NCI-H460 (cell line): Measurements from ENCODE around the gene COX6B2. TPM values are rescaled to one million over a fixed set of nuclear protein-coding genes. Genes with fewer than 3 reads are reported as not detected.
A peak's percentile ranks its signal among the peaks of the same experiment; 100 is the strongest.

Experiments used
- DNase-seq: peaks from one replicate; pipeline ENCODE4 v3.0.0-alpha.2; 2016; ENCODE audit warnings: low read depth; ENCODE audit errors: extremely low read depth
- total RNA-seq: library from RNA; depleted of rRNA; stranded (reverse); fragments of >200 nt; shearing (Covaris generic); gene quantifications from 2 replicates; pipeline ENCODE4 v1.2.3, GENCODE V29; 2014

Gene COX6B2
- total RNA-seq, 1 experiment from 2014 or later = not detected

GRCh38 chr19:55383279-55384130 is 29.0 kb upstream of the COX6B2 start:
- peak; percentile 32 for DNase-seq

- DNase-seq = no peak
These were observed 28.1 kb upstream of the COX6B2 start for GRCh38 chr19:55382522-55383054.

GRCh38 chr19:55382013-55382412 is 27.5 kb upstream of the COX6B2 start:
- DNase-seq = no peak

GRCh38 chr19:55379174-55379573 is 24.7 kb upstream of the COX6B2 start:
- no peak for DNase-seq

- no peak for DNase-seq
These were observed 23.0 kb upstream of the COX6B2 start for GRCh38 chr19:55377356-55378131.

GRCh38 chr19:55376241-55376933 is 21.9 kb upstream of the COX6B2 start, which contains the start of gene TMEM190:
TMEM190 (plus strand) TSS chr19:55376826; CDS start chr19:55376854, 28 bp downstream.
- DNase-seq = no peak

- DNase-seq = no peak
These were observed 19.7 kb upstream of the COX6B2 start for GRCh38 chr19:55373993-55374757.

- DNase-seq = no peak
These were observed 18.9 kb upstream of the COX6B2 start for GRCh38 chr19:55373306-55373992.

- no peak for DNase-seq
These were observed 18.0 kb upstream of the COX6B2 start for GRCh38 chr19:55372316-55373081.

GRCh38 chr19:55370305-55370988 is 15.9 kb upstream of the COX6B2 start, which contains the start of gene IL11:
IL11 (minus strand) TSS chr19:55370463; CDS start chr19:55370310, 153 bp downstream.
- DNase-seq = no peak

- DNase-seq = peak; percentile 22
These were observed 15.3 kb upstream of the COX6B2 start for GRCh38 chr19:55369653-55370304.

- DNase-seq = no peak
These were observed 14.4 kb upstream of the COX6B2 start for GRCh38 chr19:55368701-55369563.

GRCh38 chr19:55368106-55368505 is 13.6 kb upstream of the COX6B2 start:
- no peak for DNase-seq

GRCh38 chr19:55366790-55367189 is 12.3 kb upstream of the COX6B2 start:
- DNase-seq = no peak

GRCh38 chr19:55365964-55366363 is 11.4 kb upstream of the COX6B2 start:
- DNase-seq = no peak

GRCh38 chr19:55365245-55365644 is 10.7 kb upstream of the COX6B2 start:
- no peak for DNase-seq
